Ramos (cell line): ENCODE results near the gene GRIK2.

Source experiments
- in situ Hi-C: fragments of 300-500 bp; cut with MboI; formaldehyde crosslinking; loops from one replicate; pipeline ENCODE4 v1.14.3; 2022; ENCODE audit warnings: low sequenced_read_pairs; ENCODE audit not compliant: unreplicated experiment

GRIK2 gene

DNA sequence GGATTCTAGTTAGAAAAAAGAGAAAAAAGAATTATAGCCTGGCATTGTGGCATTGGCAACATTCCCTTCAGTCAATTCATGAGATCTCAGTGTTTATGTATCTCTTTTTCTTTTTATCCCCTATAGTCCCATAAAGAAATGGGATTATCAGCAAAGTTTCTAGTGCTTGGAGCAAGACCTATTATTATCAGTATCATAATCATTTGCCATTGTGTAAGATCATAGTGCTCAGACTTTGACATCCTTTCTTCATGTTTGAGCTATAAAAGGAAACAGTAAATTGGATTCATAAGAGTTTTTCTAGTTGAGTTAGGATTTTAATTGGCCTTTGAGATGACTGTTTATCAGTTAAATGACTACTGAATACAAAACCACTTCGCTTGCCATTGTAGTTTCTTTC is 295.6 kb downstream of the GRIK2 start:
- in situ Hi-C loops = no loop called here

DNA sequence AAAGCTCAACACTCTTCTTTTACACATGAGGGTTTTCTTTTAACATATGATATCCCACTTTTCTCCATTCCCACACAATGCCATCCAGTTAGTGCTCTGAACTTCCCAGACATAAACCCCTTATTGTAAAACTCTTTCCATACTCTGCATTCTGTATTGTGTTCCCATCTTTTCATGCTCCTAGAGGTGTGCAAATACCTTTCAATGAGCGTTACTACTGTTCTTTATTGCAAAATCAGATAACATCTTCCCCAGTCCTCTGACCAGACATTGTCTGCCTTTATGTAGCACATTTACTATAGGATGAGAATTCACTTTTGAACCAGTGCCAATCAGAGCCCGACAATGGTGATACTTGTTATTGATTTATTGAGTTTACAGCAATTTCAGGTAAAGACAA is 296.2 kb downstream of the GRIK2 start:
- in situ Hi-C loops = no loop called here

DNA sequence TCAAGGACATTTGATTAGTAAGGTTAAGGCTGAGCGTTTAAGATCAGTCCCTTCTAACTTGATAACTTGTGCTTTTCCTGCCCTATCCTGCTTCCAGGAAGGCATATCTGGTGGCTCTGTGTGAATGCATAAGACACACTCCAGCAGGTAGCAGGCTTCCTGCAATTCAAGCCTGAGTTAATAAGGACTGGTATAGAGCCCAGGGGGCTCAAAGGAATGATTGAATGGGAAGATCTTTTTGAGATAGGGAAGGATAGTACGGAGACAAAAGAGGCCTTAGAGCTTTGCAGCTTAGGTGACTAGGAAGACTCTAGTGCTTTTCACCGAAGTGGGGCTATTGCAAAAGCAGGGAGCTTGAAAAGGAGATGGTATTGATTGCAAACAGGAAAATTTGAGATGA is 307.1 kb downstream of the GRIK2 start:
- in situ Hi-C loops = no loop called here

DNA sequence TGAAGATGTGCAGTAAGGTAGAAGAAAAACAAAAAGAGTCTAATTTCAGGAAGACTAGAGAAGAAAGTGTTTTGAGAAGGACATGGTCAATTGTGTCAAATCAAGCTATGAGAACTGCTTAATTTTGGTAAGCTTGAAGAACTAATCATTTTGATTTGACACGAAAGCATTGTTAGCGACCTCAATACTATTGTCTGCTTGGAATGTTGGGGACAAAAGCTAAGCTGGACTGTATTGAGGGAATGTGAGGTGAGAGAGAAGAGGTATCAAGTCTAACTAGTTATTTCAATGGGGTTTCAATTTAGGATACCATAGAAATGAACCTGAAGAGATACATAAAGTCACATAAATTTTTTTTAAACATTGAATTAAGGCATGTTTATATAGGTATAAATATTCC is 309.8 kb downstream of the GRIK2 start:
- in situ Hi-C loops = no loop called here

DNA sequence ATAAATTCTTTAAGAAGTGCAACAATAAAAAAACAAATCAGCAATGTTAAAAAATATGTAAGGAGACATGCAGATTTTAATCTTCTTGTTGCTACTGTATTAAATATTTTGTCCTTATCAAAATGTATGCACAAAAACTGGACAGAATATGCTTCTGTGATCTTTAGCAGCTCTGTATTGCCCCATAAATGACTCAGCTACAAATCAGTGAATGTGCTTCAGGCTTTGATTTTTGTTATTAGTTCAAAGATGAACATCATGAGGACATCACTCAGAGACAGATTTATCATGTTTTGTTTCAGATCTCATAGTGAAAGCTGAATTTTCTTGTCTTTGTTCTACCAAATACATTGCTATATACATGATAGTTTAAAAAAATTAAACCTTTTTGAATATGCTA is 312.4 kb downstream of the GRIK2 start:
- in situ Hi-C loops = no loop called here

DNA sequence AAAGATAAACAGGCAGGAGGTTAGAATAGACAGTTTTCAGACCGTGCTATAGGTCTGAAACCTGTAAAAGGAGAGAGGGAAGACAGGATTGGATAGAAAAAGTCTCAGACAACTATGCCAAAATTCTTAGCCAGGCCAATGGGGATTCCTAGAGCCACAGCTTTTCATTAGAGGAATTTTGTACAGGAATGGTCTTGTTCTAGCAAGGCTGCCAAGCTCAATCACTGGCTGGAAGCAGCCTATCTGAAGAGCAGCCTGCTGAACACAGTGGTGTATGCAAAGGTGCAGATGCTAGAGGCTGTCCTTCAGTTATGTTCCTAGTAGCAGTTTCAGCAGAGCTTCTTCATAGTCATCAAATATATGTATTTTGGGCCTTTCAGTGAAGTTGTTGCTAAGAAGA is 313.1 kb downstream of the GRIK2 start:
- in situ Hi-C loops = no loop called here

DNA sequence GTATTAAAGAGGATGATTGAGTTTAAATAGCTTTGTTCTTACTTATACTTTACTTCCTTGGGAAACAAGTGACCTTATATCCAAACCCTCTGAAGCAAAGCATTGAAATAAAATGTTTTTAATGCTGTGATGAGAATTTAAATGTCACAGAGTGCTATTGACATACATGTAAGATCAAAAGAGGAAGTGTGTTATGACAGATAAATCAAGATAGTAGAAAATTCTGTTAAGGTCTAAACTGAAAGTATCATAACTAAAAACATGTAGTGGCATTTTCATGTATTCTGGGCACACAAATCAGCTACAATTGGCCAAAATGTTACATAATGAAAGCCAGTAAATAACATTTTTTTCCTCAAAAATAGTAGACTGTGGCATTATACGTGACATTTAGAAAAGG is 318.0 kb downstream of the GRIK2 start:
- in situ Hi-C loops = no loop called here

DNA sequence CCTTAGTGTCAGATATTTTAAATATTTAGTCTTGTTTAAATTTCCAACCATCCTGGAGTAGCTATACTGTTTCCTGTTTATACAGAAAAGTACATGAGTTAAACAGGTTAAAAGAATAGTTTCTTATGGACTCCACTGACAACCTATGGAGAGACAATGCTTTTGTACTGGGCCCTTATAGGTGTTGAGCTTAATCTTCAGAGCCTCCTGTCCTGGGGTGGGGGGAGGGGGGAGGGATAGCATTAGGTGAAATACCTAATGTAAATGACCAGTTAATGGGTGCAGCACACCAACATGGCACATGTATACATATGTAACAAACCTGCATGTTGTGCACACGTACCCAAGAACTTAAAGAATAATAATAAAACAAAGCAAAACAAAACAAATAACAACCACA is 322.9 kb downstream of the GRIK2 start:
- in situ Hi-C loops = no loop called here

DNA sequence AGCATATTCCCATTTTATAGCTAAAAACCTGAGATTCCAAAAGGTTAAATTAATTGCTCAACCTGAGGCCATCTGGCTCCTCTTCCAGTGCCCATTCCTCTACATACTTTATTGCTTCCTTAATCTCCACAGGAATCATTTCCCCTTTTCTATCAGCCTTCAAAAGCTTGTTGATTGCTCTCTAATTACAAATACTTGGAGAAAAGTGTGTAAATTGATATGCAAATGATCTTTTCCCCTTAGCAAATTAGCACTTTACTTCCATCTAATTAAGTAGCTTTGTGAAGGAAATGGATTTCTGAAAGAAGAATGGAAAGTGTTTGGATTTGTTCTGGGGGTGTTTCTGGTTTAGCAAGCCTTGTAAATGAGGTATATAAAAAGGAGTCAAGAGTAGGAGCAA is 323.3 kb downstream of the GRIK2 start:
- in situ Hi-C loops = no loop called here

DNA sequence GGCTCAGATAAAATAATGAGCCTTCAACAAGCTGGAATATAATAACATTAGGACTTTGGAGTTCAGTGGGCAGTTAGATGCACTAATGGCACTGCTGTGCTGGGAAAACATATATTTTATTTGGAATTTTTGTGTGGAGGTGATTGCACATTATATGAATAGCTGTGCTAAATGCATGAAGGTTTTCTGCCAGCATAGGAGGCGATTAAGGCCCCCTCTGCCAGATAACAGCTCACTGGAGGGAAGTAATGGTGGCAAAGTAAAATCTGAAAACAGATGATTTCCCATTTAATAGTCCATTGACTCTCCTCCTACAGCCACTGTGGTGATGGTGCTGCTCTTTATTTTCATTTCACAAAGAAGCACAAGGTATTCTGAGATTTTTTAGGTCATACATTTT is 326.0 kb downstream of the GRIK2 start:
- in situ Hi-C loops = no loop called here

DNA sequence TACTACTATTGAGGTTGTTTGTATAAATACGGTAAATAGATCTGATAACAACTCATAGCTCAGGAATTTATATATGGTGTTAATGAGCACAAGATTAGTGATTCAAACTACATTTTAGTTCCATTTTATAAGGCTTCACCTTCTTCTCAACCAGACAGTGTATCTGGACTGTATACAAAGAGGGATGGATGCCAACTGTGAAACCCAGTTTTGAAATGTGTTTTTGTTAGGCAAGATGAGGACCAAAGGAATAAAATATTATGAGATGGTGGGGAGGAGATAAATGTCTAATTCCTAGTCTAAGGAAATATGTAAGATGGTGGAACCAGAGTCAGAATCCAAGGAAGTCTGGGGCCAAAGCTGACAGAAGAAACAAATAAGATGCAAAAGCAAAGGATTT is 329.0 kb downstream of the GRIK2 start:
- in situ Hi-C loops = no loop called here

DNA sequence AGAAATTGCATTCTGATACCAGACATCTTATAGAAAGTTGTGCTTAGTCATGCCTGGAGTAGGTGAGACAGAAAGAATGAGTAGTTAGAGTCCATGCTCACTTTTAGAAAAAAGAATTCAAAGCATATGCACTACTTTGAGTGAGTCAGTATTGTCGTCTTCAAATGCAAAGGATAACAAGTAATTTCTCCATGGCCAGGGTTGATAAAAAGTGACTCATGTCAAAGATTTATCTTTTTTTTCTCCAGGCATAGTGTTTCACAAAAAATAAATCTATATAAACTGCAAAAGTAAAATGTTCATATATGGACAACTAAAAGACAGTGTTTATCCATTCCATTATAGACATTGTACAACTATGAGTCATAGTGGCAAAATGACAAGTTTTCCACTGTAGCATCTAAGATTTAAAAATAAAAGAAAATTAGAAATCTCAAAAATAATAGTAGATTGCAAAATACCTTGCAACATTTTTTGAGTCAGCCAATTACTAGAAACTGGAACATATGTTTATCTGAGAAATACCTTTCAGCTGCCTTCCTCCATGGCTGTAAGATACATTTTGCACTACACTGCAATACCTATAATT is 329.6 kb downstream of the GRIK2 start:
- in situ Hi-C loops = no loop called here

DNA sequence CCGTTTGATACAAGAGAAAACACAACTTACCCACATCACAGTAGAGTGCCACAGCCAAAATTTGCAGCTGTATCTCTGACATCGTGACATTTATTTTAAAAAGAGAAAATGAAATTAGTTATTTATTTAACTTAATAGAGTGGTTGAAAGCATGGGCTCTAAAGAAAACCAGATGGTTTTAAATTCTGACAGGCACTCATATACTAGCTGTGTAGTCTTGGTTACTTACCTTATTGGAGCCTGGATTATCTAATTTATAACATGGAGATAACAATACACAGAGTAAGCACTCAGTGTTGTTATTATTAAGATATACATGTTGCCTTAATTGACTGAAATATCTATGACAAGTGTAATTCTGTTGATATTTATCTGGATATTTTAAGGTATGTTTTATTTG is 334.9 kb downstream of the GRIK2 start:
- in situ Hi-C loops = no loop called here

DNA sequence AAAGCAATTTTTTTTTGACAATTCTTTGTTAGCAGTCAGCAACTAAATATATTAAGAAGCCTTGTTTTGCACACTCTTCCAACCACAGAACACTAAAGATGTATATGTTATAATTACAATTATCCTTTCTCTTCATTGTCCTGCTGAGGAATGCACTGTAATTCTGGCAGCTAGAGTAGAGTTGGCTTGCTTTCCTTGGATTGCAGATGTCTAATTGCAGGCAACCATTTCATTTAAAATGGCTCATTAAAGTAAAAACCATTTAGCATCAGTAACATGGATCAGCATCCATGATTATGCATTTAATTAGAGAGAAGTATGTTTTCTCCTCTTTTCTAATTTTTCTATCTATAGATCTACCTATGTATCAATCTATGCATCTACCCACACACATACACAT is 335.4 kb downstream of the GRIK2 start:
- in situ Hi-C loops = no loop called here

DNA sequence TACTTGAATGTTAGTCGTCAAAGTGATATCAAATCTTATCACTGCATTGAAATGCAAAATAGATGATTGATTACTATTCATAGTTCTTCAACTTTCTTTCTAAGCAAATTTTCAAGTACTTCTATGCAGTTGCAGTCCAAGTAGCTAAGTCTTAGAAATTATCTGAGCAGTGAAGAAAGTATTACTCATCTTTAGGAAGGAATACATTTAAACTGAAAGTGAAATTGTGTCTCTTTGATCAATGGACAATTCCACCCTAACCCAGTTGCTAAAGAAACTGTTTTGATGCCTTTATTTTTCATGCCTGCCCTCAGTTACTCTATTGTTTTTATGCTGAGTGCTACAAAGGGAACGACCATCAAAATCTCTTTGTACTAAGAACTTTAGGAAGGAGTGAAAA is 337.4 kb downstream of the GRIK2 start:
- in situ Hi-C loops = no loop called here

DNA sequence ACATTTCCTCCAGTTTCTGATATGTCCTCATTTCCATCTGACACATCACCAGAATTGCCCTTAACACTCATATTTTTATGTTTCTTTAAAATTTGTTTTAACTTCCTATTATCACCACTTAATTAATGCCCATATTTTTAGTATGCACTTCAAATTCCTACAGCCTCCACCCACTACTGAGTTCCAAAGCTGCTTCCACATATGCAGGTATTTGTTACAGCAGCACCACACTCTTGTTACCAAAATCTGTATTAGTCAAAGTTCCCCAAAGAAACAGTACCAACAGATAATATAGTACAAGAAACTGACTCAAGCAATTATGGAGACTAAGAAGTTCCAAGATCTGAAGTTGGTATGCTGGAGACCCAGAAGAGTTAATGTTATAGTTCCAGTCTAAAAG is 340.4 kb downstream of the GRIK2 start:
- in situ Hi-C loops = no loop called here

DNA sequence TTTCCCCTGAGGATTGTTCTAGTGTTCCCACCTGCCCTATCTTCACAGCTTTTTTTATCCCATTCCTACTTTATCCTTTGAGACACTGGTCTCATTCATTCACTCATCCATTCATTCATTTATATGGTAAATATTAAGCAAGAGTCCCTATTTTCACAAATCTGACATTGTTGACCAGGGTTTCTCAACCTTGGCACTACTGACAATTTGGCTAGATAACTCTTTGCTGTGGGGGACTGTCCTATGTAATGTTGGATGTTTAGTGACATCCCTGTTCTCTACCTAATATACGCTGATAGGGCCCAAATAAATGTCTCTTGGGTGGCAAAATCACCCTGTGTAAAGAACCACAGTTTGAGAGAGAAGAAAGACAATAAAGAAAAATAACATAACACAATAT is 345.0 kb downstream of the GRIK2 start:
- in situ Hi-C loops = no loop called here

DNA sequence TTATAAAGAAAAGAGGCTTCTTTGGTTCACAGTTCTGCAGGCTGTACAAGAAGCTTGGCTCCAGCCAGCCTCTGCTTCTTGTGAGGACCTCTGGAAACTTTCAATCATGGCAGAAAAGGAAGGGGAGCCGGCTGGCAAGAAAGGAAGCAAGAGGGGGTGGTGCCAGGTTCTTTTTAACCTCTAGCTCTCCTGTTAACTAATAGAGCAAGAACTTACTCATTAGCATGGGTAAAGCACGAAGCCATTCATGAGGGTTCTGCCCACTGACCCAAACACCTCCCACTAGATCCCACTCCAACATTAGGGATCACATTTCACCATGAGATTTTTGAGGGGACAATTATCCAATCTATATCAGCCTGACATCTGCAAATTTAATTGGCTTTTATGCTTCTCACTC is 347.1 kb downstream of the GRIK2 start:
- in situ Hi-C loops = no loop called here

DNA sequence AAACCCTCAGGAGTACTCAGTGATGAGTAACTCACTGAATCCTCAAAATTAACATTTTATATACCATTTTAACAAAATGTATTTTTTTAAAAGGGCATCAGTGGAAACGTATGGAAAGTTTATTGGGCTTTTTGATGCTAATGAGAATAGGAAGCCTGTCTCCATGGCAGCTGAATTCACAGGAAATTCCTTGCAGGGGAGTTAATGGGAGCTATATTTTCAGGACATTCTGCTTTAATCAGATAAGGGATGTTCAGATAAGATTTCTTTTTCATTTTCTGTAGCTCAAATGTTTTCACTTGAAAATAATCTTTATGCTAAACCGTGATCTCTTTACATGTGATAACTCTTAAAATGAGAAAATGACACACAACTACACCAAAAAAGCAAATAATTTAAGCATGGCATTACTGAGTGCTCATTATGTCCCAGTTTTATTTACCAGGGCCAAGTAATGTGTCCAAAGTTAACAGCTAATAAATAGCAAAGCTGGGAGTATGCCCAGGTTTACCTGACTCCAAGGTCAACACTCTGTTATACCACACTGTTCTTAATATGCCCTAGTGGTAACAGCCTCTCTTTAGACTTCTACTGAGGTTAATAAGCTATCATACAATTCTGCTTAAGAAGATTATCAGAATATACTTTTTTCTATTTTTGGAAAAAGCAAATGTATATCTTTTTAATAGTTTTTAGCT is 348.1 kb downstream of the GRIK2 start:
- in situ Hi-C loops = no loop called here

DNA sequence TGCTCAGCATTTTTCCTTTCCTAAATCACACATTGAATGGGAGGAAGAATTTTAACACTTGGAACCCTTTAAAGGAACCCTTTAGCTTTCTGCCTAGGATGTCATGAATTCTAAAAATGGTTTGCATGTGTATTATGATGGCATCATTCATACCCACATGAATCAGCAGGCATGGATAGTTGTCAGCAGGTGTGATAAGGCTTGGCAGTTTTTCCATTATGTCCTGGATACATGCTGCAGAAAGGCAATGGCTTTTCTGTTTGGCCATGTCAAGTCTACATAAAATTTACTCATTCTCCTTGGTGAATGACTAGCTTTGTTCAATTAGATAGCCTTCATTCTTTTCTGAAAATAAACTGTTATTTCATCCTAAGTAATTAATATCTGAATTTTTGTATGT is 353.7 kb downstream of the GRIK2 start:
- in situ Hi-C loops = no loop called here

DNA sequence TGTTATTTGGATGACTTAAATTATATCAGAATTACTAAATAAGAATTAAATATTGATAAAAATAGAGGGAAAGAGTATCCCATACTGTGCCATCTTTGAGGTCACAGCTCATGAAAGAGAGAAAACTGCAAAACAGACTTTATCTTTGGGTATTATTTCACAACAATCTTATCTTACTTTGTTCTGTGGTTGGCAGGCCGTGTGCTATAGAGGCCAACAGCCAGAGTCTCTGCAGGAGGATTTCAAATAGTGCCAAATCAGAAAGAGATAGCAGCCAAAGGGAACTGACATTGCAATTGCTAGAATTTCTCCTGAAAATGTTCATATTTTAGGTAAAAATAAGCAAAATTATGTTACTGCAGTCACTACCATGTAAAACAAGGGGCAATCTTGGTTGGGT is 354.2 kb downstream of the GRIK2 start:
- in situ Hi-C loops = no loop called here

DNA sequence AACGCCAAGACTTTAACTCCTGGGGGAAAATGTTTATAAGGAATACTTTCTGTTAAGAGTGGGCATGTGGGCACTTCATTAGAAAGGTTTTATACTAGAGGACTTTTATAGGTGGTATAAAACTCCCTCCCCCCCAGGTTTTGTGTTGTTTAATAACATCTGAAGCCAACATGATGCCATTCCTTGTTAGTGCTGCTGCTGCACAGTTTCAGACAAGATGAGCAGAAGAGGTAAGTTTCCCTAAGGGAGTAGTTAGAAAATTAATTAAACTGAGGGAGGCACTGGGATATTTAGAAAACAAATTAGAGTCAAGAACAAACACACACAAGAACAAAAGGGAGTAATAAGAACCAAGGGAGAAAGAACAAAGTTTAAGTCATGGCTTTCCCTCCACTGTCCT is 362.4 kb downstream of the GRIK2 start:
- in situ Hi-C loops = no loop called here
